PC-9 (cell line): ENCODE results near the gene FGF1. TPM values are rescaled to one million over a fixed set of nuclear protein-coding genes. Genes with fewer than 3 reads are reported as not detected.

Source experiments
- BruUV-seq: library from RNA; stranded (reverse); fragments of 400-500 nt; replicated peaks from 2 replicates; lab custom pipeline; 2021; lab: Mats Ljungman, UMichigan
- CTCF ChIA-PET: fragments of 300-600 bp; sonication (Branson Sonifier 250); formaldehyde crosslinking; loops from one replicate; lab custom pipeline; 2022; ENCODE audit warnings: antibody characterized with exemption; lab: Charles Lee
- POLR2A ChIA-PET: fragments of 300-600 bp; sonication (Branson Sonifier 250); formaldehyde crosslinking; loops from one replicate; lab custom pipeline; 2022; ENCODE audit warnings: antibody characterized with exemption; ENCODE audit not compliant: unreplicated experiment; lab: Charles Lee
- DNase-seq, 2 experiments: peaks; one replicate each; pipeline versions ENCODE4 v3.0.0 to v3.0.0-alpha.2; 2015 to 2022; ENCODE audit warnings: mixed read lengths in 1 of 2
- H2AFZ ChIP-seq: fragments of 200-600 bp; sonication (generic); 2 replicates; pipeline ENCODE4 v1.8.1; 2017; ENCODE audit warnings: antibody characterized with exemption
- H3F3A ChIP-seq: fragments of 200-600 bp; sonication (generic); 2 replicates; pipeline ENCODE4 v1.8.1; 2017; ENCODE audit warnings: antibody characterized with exemption, mild to moderate bottlenecking, low read depth; ENCODE audit not compliant: insufficient read depth
- H3K27ac ChIP-seq: fragments of 200-600 bp; sonication (generic); 2 replicates; pipeline ENCODE4 v1.6.1; 2016; ENCODE audit warnings: mixed run types
- H3K27me3 ChIP-seq: fragments of 200-600 bp; sonication (generic); 2 replicates; pipeline ENCODE4 v1.6.1; 2016; ENCODE audit warnings: low read depth, mixed run types; ENCODE audit not compliant: insufficient read depth
- H3K36me3 ChIP-seq: fragments of 200-600 bp; sonication (generic); 2 replicates; pipeline ENCODE4 v1.6.1; 2016; ENCODE audit warnings: low read depth, mixed run types
- H3K4me1 ChIP-seq: fragments of 200-600 bp; sonication (generic); replicated peaks from 2 replicates; pipeline ENCODE4 v1.6.1; 2016; ENCODE audit warnings: mixed run types; ENCODE audit not compliant: insufficient read depth
- H3K4me2 ChIP-seq: fragments of 200-600 bp; sonication (generic); 2 replicates; pipeline ENCODE4 v1.6.1; 2017; ENCODE audit warnings: mixed run types
- H3K4me3 ChIP-seq: fragments of 200-600 bp; sonication (generic); 2 replicates; pipeline ENCODE4 v1.6.1; 2016; ENCODE audit warnings: mixed run types
- H3K79me2 ChIP-seq: fragments of 200-600 bp; sonication (generic); 2 replicates; pipeline ENCODE4 v1.6.1; 2017; ENCODE audit warnings: low read depth, mixed run types
- H3K9me2 ChIP-seq: fragments of 200-600 bp; sonication (generic); 2 replicates; pipeline ENCODE4 v1.8.1; 2017; ENCODE audit warnings: mild to moderate bottlenecking; ENCODE audit not compliant: insufficient read depth
- H3K9me3 ChIP-seq: fragments of 200-600 bp; sonication (generic); 2 replicates; pipeline ENCODE4 v1.8.1; 2016; ENCODE audit warnings: low read depth; ENCODE audit not compliant: insufficient read depth
- H4K20me1 ChIP-seq: fragments of 200-600 bp; sonication (generic); 2 replicates; pipeline ENCODE4 v1.8.1; 2017; ENCODE audit not compliant: insufficient read depth
- EZH2 ChIP-seq: fragments of 200-600 bp; sonication (generic); IDR thresholded peaks from 2 replicates; pipeline ENCODE4 v1.8.0; 2017; ENCODE audit warnings: antibody characterized with exemption, low read depth
- intact Hi-C: fragments of 100-400 bp; cut with micrococcal nuclease; formaldehyde crosslinking; loops from one replicate; pipeline ENCODE4 v1.10.0; 2022; ENCODE audit not compliant: unreplicated experiment
- total RNA-seq: library from RNA; stranded (reverse); gene quantifications from 2 replicates; pipeline ENCODE4 v1.2.3, GENCODE V29; 2021
- TF ChIP-seq, protein P1 (sequence below): fragments of 200-600 bp; sonication (generic); conservative IDR thresholded peaks from 2 replicates; pipeline ENCODE4 v1.6.1; 2017; ENCODE audit warnings: mixed run types, antibody characterized with exemption, mild to moderate bottlenecking, moderate library complexity

FGF1 gene
- total RNA-seq, 1 experiment from 2014 or later = 0.44 TPM

DNA sequence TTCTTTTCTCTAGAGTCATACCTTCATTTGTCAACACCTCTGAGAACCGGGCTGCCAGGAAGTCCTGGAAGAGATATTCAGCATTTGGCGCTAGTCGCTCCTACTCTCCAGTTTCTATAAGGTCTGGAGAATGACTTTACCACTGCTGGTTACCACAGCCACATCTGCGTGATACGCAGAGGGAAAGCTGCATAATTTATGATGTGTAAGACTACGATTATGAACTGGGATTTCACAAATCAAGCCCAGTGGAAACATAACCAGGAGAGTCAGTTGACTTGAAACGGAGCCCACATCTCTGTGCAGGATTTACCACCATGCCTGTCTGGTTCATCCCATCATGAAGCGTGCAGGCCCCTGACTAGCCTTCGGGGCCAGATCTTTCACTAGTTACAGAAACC, 72.6 kb downstream of the FGF1 start:
- no peaks in the 10 kb centered on the region for H3K9me3 ChIP-seq

DNA sequence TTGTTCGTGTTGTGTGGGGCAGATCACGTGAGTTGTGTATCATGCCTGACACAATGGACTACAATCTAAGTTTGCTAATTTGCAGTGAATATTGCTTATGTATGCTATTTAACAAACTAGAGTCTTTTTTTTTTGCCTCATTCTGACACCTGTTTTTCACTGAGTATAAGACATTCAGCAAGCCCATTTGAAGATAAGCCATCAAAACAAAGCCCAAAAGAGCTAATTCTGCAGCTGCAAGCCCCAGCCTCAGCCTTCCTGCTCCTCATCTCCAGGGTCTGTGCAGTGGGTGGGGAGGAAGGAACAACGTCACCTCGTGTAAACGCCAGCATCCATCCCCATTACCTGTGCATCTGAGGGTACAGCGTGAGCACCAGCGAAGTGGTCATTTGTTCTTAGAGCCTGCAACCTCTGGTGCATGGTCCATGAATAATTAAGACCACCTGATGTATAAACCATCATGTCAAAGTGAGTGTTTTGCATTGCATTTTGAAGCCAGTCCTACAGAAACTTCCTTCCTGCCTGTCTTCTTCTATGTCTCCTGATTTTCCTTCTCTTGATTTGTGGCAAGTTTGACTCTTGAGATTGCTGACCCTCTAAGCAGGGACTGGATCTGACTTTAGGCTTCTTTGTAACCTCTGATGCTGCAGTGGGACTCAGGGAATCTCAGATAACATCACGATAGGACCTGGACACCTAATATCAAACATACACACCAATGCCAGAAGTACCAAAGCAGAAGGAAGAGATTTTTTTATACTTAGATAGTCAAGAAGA, 73.2 kb downstream of the FGF1 start:
- H3K27me3 ChIP-seq = no peaks in the 10 kb centered on the region
- ChIA-PET POLR2A (no interaction called here), CTCF (interaction anchor here (0.6 to 2.0 kb wide), 3 partner anchors 32 to 48 kb away, joined by 3 to 7 read pairs (median 3); no protein-coding TSS in a partner anchor)
- no peaks in the 10 kb centered on the region for H3K9me2 ChIP-seq
- H3F3A ChIP-seq = 0 out of 2 replicates have a peak, but pooled peaks cover 4% of the 10 kb centered on the region
- DNase-seq = no peak
- H2AFZ ChIP-seq = no peak overlapping the region
- intact Hi-C loops = loop anchor here (5.0 kb wide), 1 partner anchor 100 kb away; no protein-coding TSS in a partner anchor
- no peaks in the 10 kb centered on the region for H3K9me3 ChIP-seq
- peaks cover 3% of the 10 kb centered on the region; the same call in 1 of the 2 replicates for H3K4me1 ChIP-seq
- H4K20me1 ChIP-seq = no peaks in the 10 kb centered on the region
- H3K4me3 ChIP-seq = no peak overlapping the region
- H3K4me2 ChIP-seq = no peak overlapping the region
- TF ChIP-seq, protein P1, sequence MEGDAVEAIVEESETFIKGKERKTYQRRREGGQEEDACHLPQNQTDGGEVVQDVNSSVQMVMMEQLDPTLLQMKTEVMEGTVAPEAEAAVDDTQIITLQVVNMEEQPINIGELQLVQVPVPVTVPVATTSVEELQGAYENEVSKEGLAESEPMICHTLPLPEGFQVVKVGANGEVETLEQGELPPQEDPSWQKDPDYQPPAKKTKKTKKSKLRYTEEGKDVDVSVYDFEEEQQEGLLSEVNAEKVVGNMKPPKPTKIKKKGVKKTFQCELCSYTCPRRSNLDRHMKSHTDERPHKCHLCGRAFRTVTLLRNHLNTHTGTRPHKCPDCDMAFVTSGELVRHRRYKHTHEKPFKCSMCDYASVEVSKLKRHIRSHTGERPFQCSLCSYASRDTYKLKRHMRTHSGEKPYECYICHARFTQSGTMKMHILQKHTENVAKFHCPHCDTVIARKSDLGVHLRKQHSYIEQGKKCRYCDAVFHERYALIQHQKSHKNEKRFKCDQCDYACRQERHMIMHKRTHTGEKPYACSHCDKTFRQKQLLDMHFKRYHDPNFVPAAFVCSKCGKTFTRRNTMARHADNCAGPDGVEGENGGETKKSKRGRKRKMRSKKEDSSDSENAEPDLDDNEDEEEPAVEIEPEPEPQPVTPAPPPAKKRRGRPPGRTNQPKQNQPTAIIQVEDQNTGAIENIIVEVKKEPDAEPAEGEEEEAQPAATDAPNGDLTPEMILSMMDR = no peak
- no peak for TF ChIP-seq EZH2
- no TSS peak for BruUV-seq
- no peak overlapping the region for H3K27ac ChIP-seq
- H3K79me2 ChIP-seq = no peaks in the 10 kb centered on the region
- no peaks in the 10 kb centered on the region for H3K36me3 ChIP-seq

More for the DNA sequence above, 72.6 kb downstream of the FGF1 start:
- intact Hi-C loops = loop anchor here (5.0 kb wide), 1 partner anchor 99 kb away; no protein-coding TSS in a partner anchor
- no peaks in the 10 kb centered on the region for H3K27me3 ChIP-seq
- no peak overlapping the region for H3K27ac ChIP-seq
- H4K20me1 ChIP-seq = no peaks in the 10 kb centered on the region
- TF ChIP-seq, protein P1 = no peak
- no peak for TF ChIP-seq EZH2
- H3K36me3 ChIP-seq = no peaks in the 10 kb centered on the region
- peaks cover 9% of the 10 kb centered on the region; the same call in 1 of the 2 replicates for H3K4me1 ChIP-seq
- no peak overlapping the region for H3K4me2 ChIP-seq
- no peak overlapping the region for H3K4me3 ChIP-seq
- no peak overlapping the region for H2AFZ ChIP-seq
- H3F3A ChIP-seq = peaks cover 9% of the 10 kb centered on the region; the same call in 1 of the 2 replicates
- no peaks in the 10 kb centered on the region for H3K9me2 ChIP-seq
- POLR2A ChIA-PET = no interaction called here
- no peaks in the 10 kb centered on the region for H3K79me2 ChIP-seq
- BruUV-seq = no TSS peak
- DNase-seq = peak; percentile 20 to 57
- CTCF ChIA-PET = interaction anchor here (0.6 kb wide), 1 partner anchor 79 kb away, joined by 3 read pairs; no protein-coding TSS in a partner anchor

DNA sequence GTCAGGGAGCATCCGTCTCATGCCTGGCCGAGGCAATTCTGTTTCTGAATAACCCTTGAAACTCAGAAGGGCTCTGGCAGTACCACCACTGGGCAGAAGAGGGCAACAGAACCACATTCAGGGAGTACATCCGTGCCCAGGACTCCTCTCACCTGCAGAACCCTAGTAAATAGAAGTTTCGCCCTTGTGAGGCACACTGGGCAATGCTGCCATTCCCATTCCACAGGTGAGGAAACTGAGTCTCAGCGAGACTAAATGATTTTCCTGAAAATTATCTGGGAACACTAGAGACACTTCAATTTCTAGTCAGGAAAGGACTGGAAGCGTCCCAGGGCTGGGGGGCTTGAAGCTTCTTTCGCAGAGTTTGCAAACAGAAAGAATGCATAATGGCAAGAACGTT, 74.7 kb downstream of the FGF1 start:
- H3K4me2 ChIP-seq = no peak overlapping the region
- H3K4me1 ChIP-seq = no peaks in the 10 kb centered on the region
- ChIA-PET POLR2A (no interaction called here), CTCF (interaction anchor here (1.1 to 2.0 kb wide), 2 partner anchors 44 to 87 kb away, joined by 4 to 7 read pairs; no protein-coding TSS in a partner anchor)
- H3K27me3 ChIP-seq = no peaks in the 10 kb centered on the region
- no peak overlapping the region for H3K27ac ChIP-seq
- no peaks in the 10 kb centered on the region for H3K79me2 ChIP-seq
- no TSS peak for BruUV-seq
- H3K9me2 ChIP-seq = no peaks in the 10 kb centered on the region
- peak; percentile 49 to 72 for DNase-seq
- 0 out of 2 replicates have a peak, but pooled peaks cover 4% of the 10 kb centered on the region for H3F3A ChIP-seq
- H3K4me3 ChIP-seq = no peak overlapping the region
- H2AFZ ChIP-seq = no peak overlapping the region
- H3K9me3 ChIP-seq = no peaks in the 10 kb centered on the region
- no peak for TF ChIP-seq EZH2
- TF ChIP-seq, protein P1 = peak; percentile 79
- no peaks in the 10 kb centered on the region for H4K20me1 ChIP-seq
- intact Hi-C loops = loop anchor here (1.0 to 5.0 kb wide), 5 partner anchors 44 to 458 kb away; no protein-coding TSS in a partner anchor
- no peaks in the 10 kb centered on the region for H3K36me3 ChIP-seq
